HG02938 (cell line): Measurements from ENCODE around the gene AHNAK2.
"Not testable (repeated sequence)": the region's sequence is repeated elsewhere in the genome, so short reads cannot be mapped to it uniquely, and the experiment has no call there.

Source experiments
- ATAC-seq: cut with Tn5 transposase; IDR thresholded peaks from one replicate; pipeline ENCODE4 v1.9.1; 2021; ENCODE audit warnings: mild to moderate bottlenecking, moderate library complexity; ENCODE audit not compliant: unreplicated experiment

Gene AHNAK2

GRCh38 chr14:104900639-104901512 is 77.3 kb downstream of the AHNAK2 start:
- ATAC-seq = no peak

DNA sequence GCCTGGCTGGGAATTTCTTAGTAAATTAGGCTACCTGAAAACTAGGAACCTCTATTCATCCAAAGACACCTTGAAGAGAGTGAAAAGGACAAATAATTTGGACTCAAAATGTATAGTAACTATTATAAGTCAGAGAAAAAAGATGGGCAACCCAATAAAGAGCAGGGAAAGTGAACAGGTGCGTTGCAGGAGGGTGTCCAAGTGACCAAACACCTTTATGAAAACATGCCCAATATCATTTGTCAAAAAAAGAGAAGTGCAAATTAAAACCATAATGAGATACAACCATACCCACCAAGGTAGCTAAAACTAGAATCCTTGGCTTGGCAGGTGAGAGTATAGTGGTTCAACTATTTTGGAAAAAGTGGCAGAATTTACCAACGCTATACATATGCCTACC is 78.4 kb downstream of the AHNAK2 start:
- ATAC-seq = no peak

GRCh38 chr14:104898870-104899510 is 79.2 kb downstream of the AHNAK2 start:
- ATAC-seq = no peak

GRCh38 chr14:104898195-104898558 is 80.0 kb downstream of the AHNAK2 start:
- no peak for ATAC-seq

DNA sequence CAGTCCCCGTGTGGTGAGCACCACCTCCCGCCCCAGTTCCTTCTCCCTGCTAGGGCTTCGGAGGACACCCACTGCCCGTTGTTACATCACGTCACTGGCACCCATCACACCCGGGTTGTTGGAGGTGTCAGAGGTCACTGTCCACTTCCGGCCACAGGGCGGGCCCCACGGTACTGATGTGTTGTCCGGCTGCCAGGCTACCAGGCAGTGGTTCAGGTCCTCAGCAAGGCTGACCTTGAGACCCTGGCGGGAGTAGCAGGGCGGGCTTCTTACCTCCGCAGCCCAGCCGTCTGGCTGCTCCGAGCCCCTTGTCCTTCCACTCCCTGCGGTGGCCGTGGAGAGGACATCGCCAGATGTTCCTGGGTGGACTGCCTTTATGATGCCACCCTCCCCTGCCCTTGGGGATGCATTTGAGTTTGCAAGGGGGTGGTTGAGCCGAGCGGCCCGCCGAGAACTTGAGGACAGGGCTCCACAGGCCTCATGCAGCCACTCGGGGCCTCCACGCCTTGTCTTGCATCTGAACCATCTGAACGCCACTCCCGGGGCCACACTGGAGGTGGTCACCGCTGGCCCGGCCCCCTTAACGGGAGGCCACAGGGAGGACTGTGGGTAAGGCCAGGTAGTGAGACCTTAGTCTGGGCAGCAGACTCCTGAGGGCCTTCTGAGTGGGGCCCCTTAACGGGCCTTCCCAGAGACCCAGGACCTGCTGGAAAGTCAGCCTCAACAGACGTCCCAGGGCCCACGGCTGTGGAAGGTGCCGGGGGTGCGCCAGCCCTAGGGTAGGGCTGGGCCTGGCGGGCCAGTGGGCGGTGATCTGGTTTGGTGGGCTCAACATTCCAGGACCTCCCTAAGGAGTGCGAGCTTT is 80.6 kb downstream of the AHNAK2 start:
- ATAC-seq = no peak

DNA sequence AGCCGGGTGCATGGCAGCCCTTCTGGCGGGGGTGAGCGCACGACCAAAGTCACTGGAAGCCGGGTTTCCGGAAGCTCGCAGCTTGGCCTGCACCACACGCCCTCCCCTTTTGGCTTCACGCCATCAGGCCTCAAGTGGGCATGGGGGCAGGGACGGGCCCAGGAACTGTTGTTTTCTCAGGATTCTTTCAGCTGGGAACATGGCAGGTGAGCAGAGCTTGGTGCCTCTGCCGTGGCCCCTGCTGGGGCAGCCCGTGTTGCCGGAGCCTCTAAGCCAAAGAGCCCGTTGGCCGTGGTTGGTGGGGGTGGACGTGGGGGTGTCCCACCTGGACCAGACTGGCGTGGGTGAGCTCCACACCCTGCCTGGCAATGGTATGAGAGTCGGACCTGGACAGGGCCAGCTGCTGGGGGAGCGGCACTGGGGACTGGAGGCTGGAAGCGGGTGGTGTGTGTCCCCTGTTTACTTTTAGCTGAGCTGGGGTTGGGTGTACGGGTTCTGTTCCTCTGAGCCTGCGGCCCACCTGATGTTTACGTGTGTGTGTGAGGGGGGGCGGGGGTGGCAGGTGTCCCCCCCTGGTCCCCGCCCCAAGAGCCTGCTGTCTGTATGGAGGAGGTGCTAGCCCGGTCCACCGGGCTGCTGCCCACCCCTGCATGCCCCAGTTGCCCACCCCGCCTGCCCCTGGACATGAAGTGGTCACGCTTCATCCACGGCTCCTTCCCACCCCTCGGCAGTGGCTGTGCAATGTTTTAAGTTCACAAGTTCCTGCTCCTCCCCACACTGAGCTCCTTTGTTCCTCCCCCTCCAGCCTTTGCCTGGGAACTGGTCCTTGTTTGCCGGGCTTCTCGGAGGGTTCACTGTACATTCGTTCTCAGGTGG is 82.2 kb downstream of the AHNAK2 start:
- no peak for ATAC-seq

GRCh38 chr14:104895207-104895785 is 82.9 kb downstream of the AHNAK2 start:
- no peak for ATAC-seq

GRCh38 chr14:104894331-104895206 is 83.6 kb downstream of the AHNAK2 start:
- ATAC-seq = no peak

DNA sequence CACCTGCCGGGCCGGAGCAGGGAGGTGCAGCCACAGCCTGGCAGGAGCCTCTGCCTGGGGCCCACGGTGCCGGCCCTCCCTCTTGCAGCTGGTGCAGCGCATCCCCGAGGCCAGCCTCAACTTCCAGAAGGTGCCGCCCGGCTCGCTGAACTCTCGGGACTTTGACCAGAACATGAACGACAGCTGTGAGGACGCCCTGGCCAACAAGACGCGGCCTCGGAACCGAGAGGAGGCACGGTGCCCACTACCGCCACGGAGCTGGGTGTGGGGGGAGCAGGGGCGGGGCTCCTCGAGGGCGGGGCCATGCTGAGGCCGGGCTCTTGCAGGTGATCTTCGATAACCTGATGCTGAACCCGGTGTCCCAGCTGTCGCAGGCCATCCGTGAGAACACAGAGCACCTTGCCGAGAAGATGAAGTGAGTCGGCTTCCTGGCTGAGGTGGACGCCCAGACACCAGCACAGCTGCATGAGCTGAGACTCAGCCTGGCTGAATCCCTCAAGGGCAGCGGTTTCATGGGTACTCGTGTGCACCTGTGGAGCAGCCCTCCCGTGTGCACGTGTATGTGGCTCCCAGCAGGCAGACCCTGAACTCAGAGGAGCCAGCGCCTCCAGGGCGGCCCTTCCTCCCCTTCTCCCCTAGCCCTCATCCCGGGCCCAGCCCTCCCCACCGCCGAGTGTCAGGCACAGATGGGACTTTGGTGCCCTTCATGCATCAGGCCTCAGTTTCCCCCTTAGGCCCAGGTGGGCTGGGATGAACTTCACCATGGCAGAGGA is 84.6 kb downstream of the AHNAK2 start:
- ATAC-seq = no peak

DNA sequence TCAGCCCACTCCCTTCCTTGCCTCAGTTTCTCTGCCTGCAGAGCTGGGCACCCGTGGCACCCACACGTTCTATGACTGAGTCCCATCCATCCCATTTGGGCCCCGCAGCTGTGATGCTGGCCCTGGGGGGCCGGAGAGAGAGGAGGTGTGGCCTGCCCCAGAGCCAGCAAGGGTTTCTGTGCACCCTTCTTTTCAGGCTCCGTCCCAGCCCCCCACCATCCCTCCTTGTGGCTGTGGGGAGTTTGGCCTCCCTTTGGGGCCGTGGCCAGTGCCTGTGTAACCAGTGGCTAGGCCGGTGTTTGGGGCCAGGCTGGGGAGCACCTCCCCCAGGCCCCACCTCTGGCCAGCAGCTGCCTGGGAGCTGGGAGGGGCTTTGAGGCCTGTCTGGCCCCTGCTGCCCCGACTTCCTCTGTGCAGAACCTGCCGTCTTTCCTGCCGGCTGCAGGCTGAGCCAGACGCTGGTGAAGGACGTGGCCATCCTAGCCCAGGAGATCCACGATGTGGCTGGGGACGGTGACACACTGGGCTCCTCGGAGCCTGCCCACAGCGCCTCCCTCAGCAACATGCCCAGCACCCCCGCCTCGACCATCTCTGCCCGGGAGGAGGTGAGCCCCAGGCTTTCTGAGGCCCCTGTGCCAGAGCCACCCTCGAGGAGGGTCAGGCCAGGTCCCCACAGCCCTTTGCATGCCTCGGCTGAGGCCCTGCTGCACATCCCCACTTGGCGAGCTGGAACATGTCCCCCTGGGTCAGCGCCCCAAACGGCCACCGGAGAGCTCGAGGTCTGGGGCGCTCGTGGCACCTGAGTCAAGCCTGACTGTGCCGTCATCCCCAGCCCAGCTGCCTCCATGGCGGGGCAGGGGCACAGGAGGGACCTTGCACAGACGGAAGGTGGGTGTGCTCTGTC is 85.4 kb downstream of the AHNAK2 start:
- ATAC-seq = no peak

DNA sequence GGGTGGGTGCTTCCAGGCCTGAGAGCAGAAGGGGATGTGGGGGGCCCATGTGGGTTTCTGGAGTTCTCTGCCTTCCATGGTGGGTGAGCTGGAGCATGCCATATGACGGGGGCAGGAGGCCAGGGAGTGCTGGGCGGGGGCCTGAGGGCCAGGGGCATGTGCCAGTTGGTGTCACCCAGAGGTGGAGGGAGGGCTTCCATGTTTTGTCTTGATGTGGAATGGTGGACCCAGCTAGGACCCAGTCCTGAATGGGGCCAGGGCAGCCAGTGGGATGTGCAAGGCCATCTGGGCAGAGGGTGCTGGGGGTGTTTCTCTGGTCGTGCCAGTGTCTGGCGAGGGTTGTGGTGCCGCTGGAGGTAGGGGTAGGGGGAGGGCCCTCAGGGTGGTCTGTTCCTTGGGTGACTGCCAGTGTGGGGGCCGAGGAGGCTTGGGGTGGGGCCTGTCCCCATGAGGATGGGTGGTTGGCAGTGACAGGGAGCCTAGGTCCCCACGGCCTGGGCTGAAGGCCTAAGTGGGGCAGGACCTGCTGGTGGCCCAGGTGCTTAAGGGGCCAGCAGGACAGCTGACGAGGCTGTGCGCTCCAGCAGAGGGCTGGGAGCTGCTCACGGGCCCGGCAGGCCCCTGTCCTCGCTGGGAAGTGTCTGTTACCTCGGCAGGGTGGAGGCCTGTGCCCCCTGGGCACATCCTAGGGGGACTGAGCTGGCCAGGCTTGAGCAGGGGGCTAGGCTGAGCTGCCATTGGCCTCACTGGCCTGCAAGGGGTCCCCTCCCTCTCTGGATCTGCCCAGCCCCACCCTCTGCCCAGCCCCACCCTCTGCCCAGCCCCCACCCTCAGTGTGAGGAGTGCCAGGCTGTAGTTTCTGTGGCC is 86.3 kb downstream of the AHNAK2 start:
- no peak for ATAC-seq

DNA sequence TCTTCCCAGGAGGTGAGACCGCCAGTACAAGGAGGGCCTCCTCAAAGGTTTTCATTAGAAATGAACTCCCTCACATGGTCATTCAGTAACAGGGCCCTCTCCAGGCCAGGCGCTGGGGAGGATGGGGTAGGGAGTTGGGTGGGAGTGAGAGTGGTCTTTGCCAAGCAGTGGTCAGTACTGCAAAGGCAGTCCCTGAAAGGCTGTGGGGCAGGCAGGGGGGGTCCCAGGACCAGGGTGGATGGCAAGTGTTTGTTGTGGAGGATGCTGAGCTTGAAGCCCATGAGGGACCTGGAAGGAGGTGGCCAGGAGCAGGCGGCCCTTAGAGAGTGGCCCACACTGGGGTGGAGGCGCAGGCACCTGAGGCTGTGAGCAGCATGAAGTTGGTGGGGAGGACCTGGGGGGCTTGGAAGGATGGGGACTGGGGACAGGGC is 87.0 kb downstream of the AHNAK2 start:
- ATAC-seq = no peak

- not testable (repeated sequence) for ATAC-seq
These were observed 87.9 kb downstream of the AHNAK2 start for GRCh38 chr14:104890292-104890691.

GRCh38 chr14:104889375-104889757 is 88.8 kb downstream of the AHNAK2 start:
- ATAC-seq = no peak

DNA sequence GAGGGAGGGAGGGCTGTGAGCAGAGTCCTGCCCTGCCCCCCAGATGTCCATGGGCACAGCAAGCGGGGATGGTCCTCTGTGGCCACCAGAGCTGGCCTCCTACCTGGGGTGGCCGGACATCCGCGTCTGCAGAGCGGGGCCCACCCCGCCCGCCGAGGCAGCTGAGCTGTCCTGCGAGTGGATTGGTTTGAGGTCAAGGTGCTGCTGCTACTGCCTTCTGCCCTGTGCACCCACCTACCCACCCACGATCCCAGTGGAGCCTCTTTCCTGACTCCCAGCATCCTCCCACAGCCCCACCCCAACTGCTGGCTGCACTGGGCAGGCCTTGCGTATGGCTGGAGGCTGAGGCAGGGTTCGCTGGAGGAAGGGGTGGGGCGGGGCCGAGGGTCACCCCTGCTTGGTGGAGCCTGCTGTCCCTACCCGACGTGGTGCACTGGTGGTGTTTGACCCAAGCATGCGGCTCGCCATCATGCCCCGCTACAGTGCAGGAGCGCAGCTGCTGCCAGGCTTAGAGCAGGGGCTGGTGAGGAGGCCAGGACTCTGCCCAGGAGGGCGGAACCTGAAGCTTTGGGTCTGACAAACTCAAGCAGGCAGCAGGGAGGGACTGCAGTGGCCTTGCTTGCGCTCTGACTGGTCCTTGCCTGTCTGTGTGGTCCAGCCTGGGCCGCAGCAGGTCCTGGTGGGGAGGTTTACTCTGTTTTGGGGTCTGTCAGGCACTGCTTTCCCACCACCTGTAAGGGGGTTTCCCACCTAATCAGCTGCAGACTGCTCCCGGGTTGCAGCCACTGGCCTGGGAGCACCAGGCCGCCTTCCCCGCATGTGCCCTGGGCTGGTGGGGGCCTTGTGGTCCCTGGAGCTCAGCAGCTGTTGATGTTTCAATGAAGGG is 89.4 kb downstream of the AHNAK2 start:
- ATAC-seq = no peak
